Cardiac muscle cell (in vitro differentiated cells and primary cell): ENCODE results near the gene DDX18. TPM values are rescaled to one million over a fixed set of nuclear protein-coding genes. Genes with fewer than 3 reads are reported as not detected.
A peak's percentile ranks its signal among the peaks of the same experiment; 100 is the strongest.

Source experiments
- DNase-seq, 2 donors: peaks; one replicate each; pipeline versions ENCODE4 v3.0.0 to v3.0.0-alpha.2; 2010 to 2017; ENCODE audit warnings: low read depth in 1 of 2, low spot score in 1 of 2
- H3K27ac ChIP-seq: fragments of 200-600 bp; sonication (generic); 2 replicates; pipeline ENCODE4 v1.5.1; 2016
- H3K27me3 ChIP-seq: fragments of 200-600 bp; sonication (generic); 2 replicates; pipeline ENCODE4 v1.6.0; 2016; ENCODE audit warnings: control low read depth
- H3K36me3 ChIP-seq: fragments of 200-600 bp; sonication (generic); 2 replicates; pipeline ENCODE4 v1.5.1; 2016; ENCODE audit warnings: control low read depth
- H3K4me1 ChIP-seq: fragments of 200-600 bp; sonication (generic); 2 replicates; pipeline ENCODE4 v1.8.1; 2017; ENCODE audit warnings: low read depth, mild to moderate bottlenecking, mixed run types
- H3K4me3 ChIP-seq: fragments of 200-600 bp; sonication (generic); 2 replicates; pipeline ENCODE4 v1.5.1; 2016; ENCODE audit warnings: mild to moderate bottlenecking
- H3K9me3 ChIP-seq: fragments of 200-600 bp; sonication (generic); 2 replicates; pipeline ENCODE4 v1.5.1; 2017; ENCODE audit warnings: low read depth, mild to moderate bottlenecking, control low read depth
- polyA plus RNA-seq: library from polyadenylated mRNA; unstranded; fragments of >200 nt; fragmentation: Nextera tagmentation; extraction: Ambion mirVana; gene quantifications from 2 replicates; pipeline ENCODE4 v1.2.1, GENCODE V29; 2016
- total RNA-seq: library from RNA; depleted of rRNA; stranded (reverse); fragments of >200 nt; gene quantifications from 2 replicates; pipeline ENCODE4 v1.2.3, GENCODE V29; 2016
- TF ChIP-seq, protein P1 (sequence below): IDR thresholded peaks from 2 replicates; pipeline ENCODE4 v1.5.1; 2012; ENCODE audit warnings: low read depth, mild to moderate bottlenecking, low read length

Gene DDX18
- total and polyA plus RNA-seq, 2 experiments from 2014 or later = 30.6 to 33.6 TPM

- H3K27ac ChIP-seq = no peak overlapping the region
- TF ChIP-seq, protein P1, sequence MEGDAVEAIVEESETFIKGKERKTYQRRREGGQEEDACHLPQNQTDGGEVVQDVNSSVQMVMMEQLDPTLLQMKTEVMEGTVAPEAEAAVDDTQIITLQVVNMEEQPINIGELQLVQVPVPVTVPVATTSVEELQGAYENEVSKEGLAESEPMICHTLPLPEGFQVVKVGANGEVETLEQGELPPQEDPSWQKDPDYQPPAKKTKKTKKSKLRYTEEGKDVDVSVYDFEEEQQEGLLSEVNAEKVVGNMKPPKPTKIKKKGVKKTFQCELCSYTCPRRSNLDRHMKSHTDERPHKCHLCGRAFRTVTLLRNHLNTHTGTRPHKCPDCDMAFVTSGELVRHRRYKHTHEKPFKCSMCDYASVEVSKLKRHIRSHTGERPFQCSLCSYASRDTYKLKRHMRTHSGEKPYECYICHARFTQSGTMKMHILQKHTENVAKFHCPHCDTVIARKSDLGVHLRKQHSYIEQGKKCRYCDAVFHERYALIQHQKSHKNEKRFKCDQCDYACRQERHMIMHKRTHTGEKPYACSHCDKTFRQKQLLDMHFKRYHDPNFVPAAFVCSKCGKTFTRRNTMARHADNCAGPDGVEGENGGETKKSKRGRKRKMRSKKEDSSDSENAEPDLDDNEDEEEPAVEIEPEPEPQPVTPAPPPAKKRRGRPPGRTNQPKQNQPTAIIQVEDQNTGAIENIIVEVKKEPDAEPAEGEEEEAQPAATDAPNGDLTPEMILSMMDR = peak; percentile 99
- DNase-seq = peak; percentile 83 to 90
Observed at GRCh38 chr2:117835990-117836760, 21.7 kb downstream of the DDX18 start.

DNA sequence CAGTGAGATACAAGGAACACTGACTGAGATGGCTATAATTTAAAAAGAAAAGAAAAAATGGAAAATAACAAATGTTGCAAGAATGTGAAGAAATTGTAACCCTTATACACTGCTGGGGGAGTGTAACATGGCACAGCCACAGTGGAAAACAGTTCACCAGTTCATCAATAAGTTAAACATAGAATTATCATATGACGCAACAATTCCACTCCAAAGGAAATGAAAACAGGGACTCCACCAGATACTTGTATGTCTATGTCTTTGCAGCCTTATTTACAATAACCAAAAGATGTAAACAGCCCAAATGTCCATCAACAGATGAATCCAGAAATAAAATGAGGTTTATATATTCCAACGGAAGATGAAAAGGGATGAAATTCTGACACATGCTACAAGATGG, 30.8 kb downstream of the DDX18 start:
- H3K9me3 ChIP-seq = no peaks in the 10 kb centered on the region
- H3K4me1 ChIP-seq = no peaks in the 10 kb centered on the region
- peaks cover 33% of the 10 kb centered on the region for H3K27me3 ChIP-seq
- H3K36me3 ChIP-seq = no peaks in the 10 kb centered on the region
- no peak overlapping the region for H3K27ac ChIP-seq
- TF ChIP-seq, protein P1 = no peak
- no peak for DNase-seq
- H3K4me3 ChIP-seq = no peak overlapping the region

More at GRCh38 chr2:117835990-117836760, 21.7 kb downstream of the DDX18 start:
- Histone ChIP-seq H3K36me3 (peaks cover 4% of the 10 kb centered on the region), H3K4me1 (no peaks in the 10 kb centered on the region), H3K4me3 (peak overlapping the region; percentile 19), H3K27me3 (peaks cover 12% of the 10 kb centered on the region), H3K9me3 (no peaks in the 10 kb centered on the region)

DNA sequence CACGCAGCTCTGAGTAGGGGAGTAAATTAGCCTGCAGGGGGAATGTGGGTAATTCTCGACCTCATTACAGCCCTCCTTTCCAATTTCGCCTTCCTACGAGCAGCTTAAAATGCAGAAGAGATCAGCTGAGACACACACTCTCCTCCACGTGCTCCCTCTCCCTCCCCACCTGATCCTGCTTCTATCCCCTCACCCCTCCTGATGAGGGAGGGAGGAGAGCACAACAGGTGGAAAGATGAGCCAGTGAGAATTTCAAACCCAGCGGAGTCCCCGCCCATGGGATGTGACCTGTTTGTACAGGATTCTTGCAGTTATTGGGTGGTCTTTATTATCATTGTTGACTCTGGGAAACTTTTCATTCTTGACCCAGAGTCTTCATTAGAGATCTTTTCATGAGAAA, 35.5 kb downstream of the DDX18 start:
- Histone ChIP-seq H3K9me3 (no peaks in the 10 kb centered on the region), H3K4me3 (no peak overlapping the region), H3K27me3 (peaks cover 61% of the 10 kb centered on the region), H3K27ac (no peak overlapping the region), H3K36me3 (no peaks in the 10 kb centered on the region), H3K4me1 (no peaks in the 10 kb centered on the region)
- TF ChIP-seq, protein P1 = no peak
- no peak for DNase-seq

- Histone ChIP-seq H3K4me3 (no peak overlapping the region), H3K36me3 (no peaks in the 10 kb centered on the region), H3K9me3 (no peaks in the 10 kb centered on the region), H3K27me3 (peaks cover 65% of the 10 kb centered on the region), H3K27ac (no peak overlapping the region), H3K4me1 (no peaks in the 10 kb centered on the region)
- DNase-seq = no peak
- TF ChIP-seq, protein P1 = no peak
Observed at GRCh38 chr2:117850461-117850860, 36.0 kb downstream of the DDX18 start.

DNA sequence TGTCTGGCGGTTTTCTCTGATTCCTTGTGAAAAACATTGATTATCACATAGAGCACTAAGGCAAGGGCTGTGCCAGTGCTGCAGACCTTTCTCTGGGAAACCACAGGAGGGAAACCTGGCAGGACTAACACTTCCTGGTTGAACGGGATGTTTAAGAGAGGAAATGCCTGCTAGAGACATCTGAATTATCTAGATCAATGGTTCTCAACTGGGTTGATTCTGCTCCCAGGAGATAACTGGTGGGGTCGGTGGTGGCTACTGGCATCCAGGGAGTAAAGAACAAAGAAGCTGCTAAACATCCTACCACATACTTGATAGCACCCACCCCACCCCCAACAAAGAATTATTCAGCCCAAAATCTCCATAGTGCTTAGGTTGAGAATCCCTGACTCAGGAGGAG, 37.5 kb downstream of the DDX18 start:
- no peak overlapping the region for H3K27ac ChIP-seq
- peaks cover 71% of the 10 kb centered on the region for H3K27me3 ChIP-seq
- H3K36me3 ChIP-seq = no peaks in the 10 kb centered on the region
- no peak for DNase-seq
- H3K9me3 ChIP-seq = no peaks in the 10 kb centered on the region
- H3K4me3 ChIP-seq = no peak overlapping the region
- TF ChIP-seq, protein P1 = no peak
- no peaks in the 10 kb centered on the region for H3K4me1 ChIP-seq
